Glutamatergic neuron (in vitro differentiated cells): ENCODE results near the gene RPL35. TPM values are rescaled to one million over a fixed set of nuclear protein-coding genes. Genes with fewer than 3 reads are reported as not detected.

Experiments
- DNase-seq: peaks from one replicate; pipeline ENCODE4 v3.0.0; 2022
- H3K27ac Mint-ChIP-seq: one replicate; pipeline ENCODE4 v1.8.0; 2020; ENCODE audit warnings: mild to moderate bottlenecking, mixed read lengths, inconsistent platforms; ENCODE audit not compliant: unreplicated experiment
- H3K27me3 Mint-ChIP-seq: one replicate; pipeline ENCODE4 v1.8.0; 2020; ENCODE audit warnings: mild to moderate bottlenecking, moderate library complexity, mixed read lengths, inconsistent platforms; ENCODE audit not compliant: unreplicated experiment
- H3K36me3 Mint-ChIP-seq: one replicate; pipeline ENCODE4 v1.8.0; 2020; ENCODE audit warnings: mild to moderate bottlenecking, mixed read lengths, inconsistent platforms; ENCODE audit not compliant: unreplicated experiment
- H3K4me1 Mint-ChIP-seq: one replicate; pipeline ENCODE4 v1.8.0; 2020; ENCODE audit warnings: mild to moderate bottlenecking, low read depth, mixed read lengths, inconsistent platforms; ENCODE audit not compliant: unreplicated experiment
- H3K4me3 Mint-ChIP-seq: one replicate; pipeline ENCODE4 v1.8.0; 2020; ENCODE audit warnings: mild to moderate bottlenecking, mixed read lengths, inconsistent platforms; ENCODE audit not compliant: unreplicated experiment
- H3K9me3 Mint-ChIP-seq: one replicate; pipeline ENCODE4 v1.8.0; 2020; ENCODE audit warnings: mild to moderate bottlenecking, moderate library complexity, mixed read lengths, inconsistent platforms; ENCODE audit not compliant: unreplicated experiment
- total RNA-seq: library from RNA; stranded (reverse); fragmentation: NEBNext Ultra II Directional; extraction: Animal tissue kit (Norgen Biotek cat#: 25700); gene quantifications from one replicate; pipeline ENCODE4 v1.2.1, GENCODE V29; 2021; ENCODE audit not compliant: unreplicated experiment
- TF ChIP-seq, protein P1 (sequence below): fragments of 200-600 bp; sonication (generic); IDR thresholded peaks from one replicate; pipeline ENCODE4 v1.5.0; 2021; ENCODE audit not compliant: partially characterized antibody, unreplicated experiment

RPL35 gene
- total RNA-seq, 1 donor from 2014 or later = 559 TPM

DNA sequence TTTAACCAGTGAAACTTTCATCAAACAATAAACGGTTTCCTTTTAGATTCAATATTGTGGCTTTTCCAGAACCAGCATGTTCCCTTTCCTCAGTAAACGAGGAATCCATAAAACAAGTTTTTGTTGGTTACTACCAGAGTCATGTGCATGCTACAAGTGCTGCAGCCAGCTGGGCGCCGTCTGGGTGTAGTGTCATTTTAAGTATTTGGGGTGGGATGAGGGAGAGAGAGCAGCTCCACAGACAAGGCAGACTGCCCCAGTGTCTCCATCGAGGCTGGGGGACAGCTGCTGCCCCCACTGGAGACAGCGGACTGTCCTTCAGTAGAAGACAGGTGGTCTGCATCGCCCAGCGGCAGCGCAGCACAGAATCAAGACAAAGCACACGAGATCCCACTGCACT, 17.5 kb upstream of the RPL35 start:
- H3K36me3 Mint-ChIP-seq = no peaks in the 10 kb centered on the region
- H3K4me1 Mint-ChIP-seq = peaks cover 8% of the 10 kb centered on the region

DNA sequence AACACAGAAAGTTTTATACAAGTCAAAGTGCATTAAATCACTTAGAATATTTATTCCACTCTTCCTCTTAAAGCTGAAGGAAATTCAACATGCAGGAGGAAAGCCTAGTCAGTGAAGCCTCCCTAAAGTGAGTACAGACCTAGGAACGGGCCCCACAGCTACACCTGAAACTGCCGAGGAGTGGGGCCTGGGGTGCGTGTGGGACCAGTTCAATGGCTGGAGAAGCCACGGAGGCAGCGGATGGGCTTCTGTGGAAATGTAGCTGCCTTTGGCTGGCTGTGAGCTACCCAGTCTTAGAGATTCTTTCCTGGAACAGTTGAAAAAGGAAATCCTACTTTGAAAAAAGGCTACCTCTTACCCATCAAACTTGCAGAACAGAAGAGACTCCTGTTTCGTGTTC, 16.8 kb upstream of the RPL35 start:
- no peak for DNase-seq
- no peaks in the 10 kb centered on the region for H3K36me3 Mint-ChIP-seq
- H3K27me3 Mint-ChIP-seq = no peaks in the 10 kb centered on the region
- H3K4me3 Mint-ChIP-seq = no peak overlapping the region
- TF ChIP-seq, protein P1, sequence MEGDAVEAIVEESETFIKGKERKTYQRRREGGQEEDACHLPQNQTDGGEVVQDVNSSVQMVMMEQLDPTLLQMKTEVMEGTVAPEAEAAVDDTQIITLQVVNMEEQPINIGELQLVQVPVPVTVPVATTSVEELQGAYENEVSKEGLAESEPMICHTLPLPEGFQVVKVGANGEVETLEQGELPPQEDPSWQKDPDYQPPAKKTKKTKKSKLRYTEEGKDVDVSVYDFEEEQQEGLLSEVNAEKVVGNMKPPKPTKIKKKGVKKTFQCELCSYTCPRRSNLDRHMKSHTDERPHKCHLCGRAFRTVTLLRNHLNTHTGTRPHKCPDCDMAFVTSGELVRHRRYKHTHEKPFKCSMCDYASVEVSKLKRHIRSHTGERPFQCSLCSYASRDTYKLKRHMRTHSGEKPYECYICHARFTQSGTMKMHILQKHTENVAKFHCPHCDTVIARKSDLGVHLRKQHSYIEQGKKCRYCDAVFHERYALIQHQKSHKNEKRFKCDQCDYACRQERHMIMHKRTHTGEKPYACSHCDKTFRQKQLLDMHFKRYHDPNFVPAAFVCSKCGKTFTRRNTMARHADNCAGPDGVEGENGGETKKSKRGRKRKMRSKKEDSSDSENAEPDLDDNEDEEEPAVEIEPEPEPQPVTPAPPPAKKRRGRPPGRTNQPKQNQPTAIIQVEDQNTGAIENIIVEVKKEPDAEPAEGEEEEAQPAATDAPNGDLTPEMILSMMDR = no peak
- peaks cover 2% of the 10 kb centered on the region for H3K9me3 Mint-ChIP-seq
- peaks cover 8% of the 10 kb centered on the region for H3K4me1 Mint-ChIP-seq
- no peak overlapping the region for H3K27ac Mint-ChIP-seq

More for the DNA sequence above, 17.5 kb upstream of the RPL35 start:
- no peak for DNase-seq
- TF ChIP-seq, protein P1 = no peak
- Mint-ChIP-seq H3K4me3 (no peak overlapping the region), H3K27ac (peak overlapping the region; percentile 67), H3K27me3 (peaks cover 3% of the 10 kb centered on the region), H3K9me3 (peaks cover 2% of the 10 kb centered on the region)

DNA sequence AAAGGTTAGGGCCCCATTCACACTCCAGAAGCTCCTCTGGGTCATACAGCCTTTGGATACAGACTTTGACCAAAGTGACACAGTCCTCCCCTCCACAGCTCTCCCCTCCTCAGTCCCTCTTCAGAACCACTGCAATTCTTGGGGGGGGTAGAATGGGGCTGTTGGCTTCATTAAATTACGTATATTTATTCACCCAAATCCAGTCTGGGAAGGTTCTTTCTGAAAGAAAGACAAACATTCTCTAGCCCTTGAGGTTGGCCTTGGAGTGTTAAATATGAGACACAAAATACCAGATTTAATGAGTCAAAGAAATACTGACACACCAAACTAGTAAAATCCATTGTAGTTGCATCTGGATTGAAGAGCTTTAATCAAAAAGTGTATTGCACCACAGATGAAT, 16.3 kb upstream of the RPL35 start:
- TF ChIP-seq, protein P1 = no peak
- Mint-ChIP-seq H3K36me3 (no peaks in the 10 kb centered on the region), H3K27me3 (no peaks in the 10 kb centered on the region), H3K4me1 (peaks cover 8% of the 10 kb centered on the region), H3K27ac (no peak overlapping the region), H3K9me3 (no peaks in the 10 kb centered on the region), H3K4me3 (no peak overlapping the region)
- DNase-seq = no peak

DNA sequence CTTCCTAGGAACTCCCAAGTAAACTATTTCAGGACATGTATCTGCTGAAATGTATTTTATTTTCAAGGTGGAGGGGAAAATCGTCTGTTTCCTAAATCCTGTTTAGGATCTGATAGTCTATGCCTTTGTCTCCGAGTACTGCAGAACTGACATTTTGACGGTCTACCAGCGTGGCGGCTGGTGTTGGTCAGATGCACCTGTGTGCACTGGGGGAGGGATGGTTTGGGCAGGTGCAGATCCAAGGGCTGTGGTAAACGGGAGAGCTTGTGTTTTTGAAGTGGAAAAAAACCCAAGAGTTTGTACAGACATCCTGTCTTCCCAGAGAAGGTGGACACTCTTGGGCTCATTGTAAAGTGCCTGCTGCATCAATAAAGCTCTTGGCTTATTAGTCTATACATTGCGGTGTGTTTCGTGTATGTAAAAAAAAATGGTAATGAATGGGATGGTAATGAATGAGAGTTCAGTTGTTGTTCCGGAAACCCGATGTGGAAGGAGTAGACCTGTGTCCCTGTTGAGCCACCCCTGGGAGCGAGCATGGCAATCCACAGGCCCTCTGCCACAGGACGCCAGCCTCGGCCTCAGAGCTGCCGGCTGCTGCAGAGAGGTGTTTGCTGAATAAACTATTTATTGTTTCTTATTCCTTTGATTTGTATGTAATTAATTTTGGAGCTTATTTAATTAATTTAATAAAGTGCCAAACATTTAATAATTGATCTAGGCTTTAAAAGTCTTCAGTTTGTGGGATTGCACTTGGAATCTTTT, 15.4 kb upstream of the RPL35 start:
- H3K9me3 Mint-ChIP-seq = no peaks in the 10 kb centered on the region
- H3K4me1 Mint-ChIP-seq = peaks cover 8% of the 10 kb centered on the region
- TF ChIP-seq, protein P1 = no peak
- no peak overlapping the region for H3K4me3 Mint-ChIP-seq
- H3K27ac Mint-ChIP-seq = peak overlapping the region; percentile 30
- DNase-seq = no peak
- H3K27me3 Mint-ChIP-seq = peaks cover 3% of the 10 kb centered on the region
- no peaks in the 10 kb centered on the region for H3K36me3 Mint-ChIP-seq

DNA sequence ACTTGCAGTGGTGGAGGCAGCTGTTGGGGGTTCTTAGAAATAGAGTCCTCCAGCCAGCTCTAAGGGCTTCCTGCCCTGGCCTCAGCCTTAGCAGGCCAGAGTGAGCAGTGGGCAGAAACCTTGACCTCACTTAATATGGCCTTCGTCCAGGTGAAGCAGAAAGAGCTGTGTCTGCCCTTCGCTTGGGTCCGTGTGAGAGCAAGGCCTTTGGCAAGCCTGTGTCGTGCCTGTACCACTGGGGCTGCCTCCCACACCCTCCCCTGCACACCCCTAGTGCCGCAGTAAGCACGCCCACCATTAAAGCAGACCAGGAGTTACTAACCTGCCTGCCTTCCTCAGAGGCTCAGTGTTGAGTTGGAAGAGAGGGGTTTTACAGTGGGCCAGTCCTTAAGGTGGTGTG, 13.7 kb upstream of the RPL35 start:
- Mint-ChIP-seq H3K4me1 (peaks cover 10% of the 10 kb centered on the region), H3K4me3 (no peak overlapping the region), H3K36me3 (no peaks in the 10 kb centered on the region), H3K27ac (no peak overlapping the region), H3K9me3 (no peaks in the 10 kb centered on the region), H3K27me3 (peaks cover 7% of the 10 kb centered on the region)
- DNase-seq = no peak
- TF ChIP-seq, protein P1 = no peak
